Adipocyte (in vitro differentiated cells): Measurements from ENCODE around the gene WDR82.
A peak's percentile ranks its signal among the peaks of the same experiment; 100 is the strongest.

Experiments used
- DNase-seq: peaks from one replicate; pipeline ENCODE4 v3.0.0-alpha.2; 2015; ENCODE audit warnings: low read depth
- H3K27me3 ChIP-seq: replicated peaks from 2 replicates; pipeline ENCODE4 v1.7.0; 2013; ENCODE audit warnings: mild to moderate bottlenecking, low read length, moderate library complexity; ENCODE audit not compliant: control insufficient read depth, insufficient read depth
- H3K36me3 ChIP-seq: 2 replicates; pipeline ENCODE4 v1.7.0; 2013; ENCODE audit warnings: low read length, mild to moderate bottlenecking, moderate library complexity; ENCODE audit not compliant: control insufficient read depth, insufficient read depth, severe bottlenecking
- H3K4me1 ChIP-seq: 2 replicates; pipeline ENCODE4 v1.7.0; 2013; ENCODE audit warnings: mild to moderate bottlenecking, low read length, moderate library complexity; ENCODE audit not compliant: control insufficient read depth, insufficient read depth
- H3K4me3 ChIP-seq: 2 replicates; pipeline ENCODE4 v1.7.0; 2013; ENCODE audit warnings: mild to moderate bottlenecking, low read length, moderate library complexity
- H3K9ac ChIP-seq: 2 replicates; pipeline ENCODE4 v1.7.0; 2013; ENCODE audit warnings: mild to moderate bottlenecking, low read length, moderate library complexity
- H3K9me3 ChIP-seq: 2 replicates; pipeline ENCODE4 v1.7.0; 2013; ENCODE audit warnings: mild to moderate bottlenecking, low read length, moderate library complexity; ENCODE audit not compliant: control insufficient read depth

The WDR82 gene

GRCh38 chr3:52217409-52217805, 61.0 kb downstream of the WDR82 start:
- Histone ChIP-seq H3K9ac (peak overlapping the region; percentile 3), H3K4me3 (no peak overlapping the region), H3K36me3 (peaks cover 36% of the 10 kb centered on the region), H3K27me3 (no peaks in the 10 kb centered on the region), H3K9me3 (no peaks in the 10 kb centered on the region), H3K4me1 (peaks cover 29% of the 10 kb centered on the region)
- no peak for DNase-seq

GRCh38 chr3:52216585-52217408, 61.7 kb downstream of the WDR82 start:
- no peaks in the 10 kb centered on the region for H3K27me3 ChIP-seq
- peak overlapping the region; percentile 3 for H3K9ac ChIP-seq
- no peak overlapping the region for H3K4me3 ChIP-seq
- peaks cover 42% of the 10 kb centered on the region for H3K36me3 ChIP-seq
- DNase-seq = peak; percentile 66
- no peaks in the 10 kb centered on the region for H3K9me3 ChIP-seq
- peaks cover 29% of the 10 kb centered on the region for H3K4me1 ChIP-seq

- Histone ChIP-seq H3K4me3 (no peak overlapping the region), H3K4me1 (peaks cover 40% of the 10 kb centered on the region), H3K36me3 (peaks cover 57% of the 10 kb centered on the region), H3K9ac (no peak overlapping the region), H3K27me3 (no peaks in the 10 kb centered on the region), H3K9me3 (no peaks in the 10 kb centered on the region)
- DNase-seq = no peak
Measured at GRCh38 chr3:52215351-52215750, 63.1 kb downstream of the WDR82 start.

GRCh38 chr3:52213901-52214300, 64.5 kb downstream of the WDR82 start:
- peaks cover 42% of the 10 kb centered on the region for H3K4me1 ChIP-seq
- H3K36me3 ChIP-seq = peaks cover 69% of the 10 kb centered on the region
- DNase-seq = peak; percentile 34
- no peaks in the 10 kb centered on the region for H3K9me3 ChIP-seq
- H3K4me3 ChIP-seq = no peak overlapping the region
- no peaks in the 10 kb centered on the region for H3K27me3 ChIP-seq
- no peak overlapping the region for H3K9ac ChIP-seq

- H3K9ac ChIP-seq = no peak overlapping the region
- no peaks in the 10 kb centered on the region for H3K9me3 ChIP-seq
- no peak overlapping the region for H3K4me3 ChIP-seq
- H3K4me1 ChIP-seq = peaks cover 39% of the 10 kb centered on the region
- no peaks in the 10 kb centered on the region for H3K27me3 ChIP-seq
- no peak for DNase-seq
- peaks cover 78% of the 10 kb centered on the region for H3K36me3 ChIP-seq
Measured at GRCh38 chr3:52213005-52213404, 65.4 kb downstream of the WDR82 start.

GRCh38 chr3:52211268-52211891, 67.1 kb downstream of the WDR82 start:
- H3K27me3 ChIP-seq = no peaks in the 10 kb centered on the region
- no peak for DNase-seq
- H3K9me3 ChIP-seq = no peaks in the 10 kb centered on the region
- H3K9ac ChIP-seq = no peak overlapping the region
- H3K4me3 ChIP-seq = no peak overlapping the region
- H3K36me3 ChIP-seq = peaks cover 91% of the 10 kb centered on the region
- H3K4me1 ChIP-seq = peaks cover 28% of the 10 kb centered on the region

GRCh38 chr3:52210550-52211046, 67.9 kb downstream of the WDR82 start:
- H3K36me3 ChIP-seq = peaks cover 95% of the 10 kb centered on the region
- H3K9ac ChIP-seq = no peak overlapping the region
- H3K9me3 ChIP-seq = no peaks in the 10 kb centered on the region
- H3K4me1 ChIP-seq = peaks cover 22% of the 10 kb centered on the region
- H3K4me3 ChIP-seq = no peak overlapping the region
- H3K27me3 ChIP-seq = no peaks in the 10 kb centered on the region
- DNase-seq = peak; percentile 53

- peaks cover 95% of the 10 kb centered on the region for H3K36me3 ChIP-seq
- H3K9ac ChIP-seq = no peak overlapping the region
- H3K4me3 ChIP-seq = no peak overlapping the region
- no peak for DNase-seq
- no peaks in the 10 kb centered on the region for H3K9me3 ChIP-seq
- H3K27me3 ChIP-seq = no peaks in the 10 kb centered on the region
- peaks cover 18% of the 10 kb centered on the region for H3K4me1 ChIP-seq
Measured at GRCh38 chr3:52210037-52210436, 68.4 kb downstream of the WDR82 start.

GRCh38 chr3:52208556-52208955, 69.9 kb downstream of the WDR82 start:
- Histone ChIP-seq H3K36me3 (peaks cover 95% of the 10 kb centered on the region), H3K9me3 (no peaks in the 10 kb centered on the region)

GRCh38 chr3:52205727-52206372, 72.6 kb downstream of the WDR82 start:
- Histone ChIP-seq H3K9ac (no peak overlapping the region), H3K9me3 (no peaks in the 10 kb centered on the region), H3K36me3 (peaks cover 91% of the 10 kb centered on the region), H3K27me3 (no peaks in the 10 kb centered on the region), H3K4me1 (peaks cover 50% of the 10 kb centered on the region), H3K4me3 (no peak overlapping the region)
- DNase-seq = no peak

More at GRCh38 chr3:52208556-52208955, 69.9 kb downstream of the WDR82 start:
- H3K27me3 ChIP-seq = no peaks in the 10 kb centered on the region
- H3K9ac ChIP-seq = no peak overlapping the region
- peaks cover 32% of the 10 kb centered on the region for H3K4me1 ChIP-seq
- no peak for DNase-seq
- no peak overlapping the region for H3K4me3 ChIP-seq
